ENCODE measurements around the gene ZNF638. TPM values are rescaled to one million over a fixed set of nuclear protein-coding genes. Genes with fewer than 3 reads are reported as not detected.

The ZNF638 gene
- total RNA-seq, 1 experiment from 2014 or later = 108 TPM

GRCh38 chr2:71460595-71461303 is 129.2 kb downstream of the ZNF638 start:
- Histone ChIP-seq H3K4me3 (replicated peaks in 1 of 2; ENCODE audit: low read depth in 1 of 2, low read length in 2 of 2) (no peak overlapping the region), H2AFZ (ENCODE audit: low read depth, low read length, poor library complexity, severe bottlenecking) (peak overlapping the region; percentile 46), H3K27me3 (ENCODE audit: insufficient read depth, low read length) (no peaks in the 10 kb centered on the region), H3K9me2 (ENCODE audit: insufficient read depth) (no peaks in the 10 kb centered on the region), H4K20me1 (ENCODE audit: insufficient read depth) (no peaks in the 10 kb centered on the region), H3K4me1 (ENCODE audit: control insufficient read depth in 1 of 2, insufficient read depth in 2 of 2, low read length in 2 of 2) (peaks cover 0 to 12% of the 10 kb centered on the region in 2 experiments; a peak in 1 of 4 replicates), H3K27ac (ENCODE audit: low read depth, low read length) (no peak overlapping the region), H3K9me3 (ENCODE audit: control insufficient read depth in 1 of 2, insufficient read depth in 1 of 2, low read depth in 1 of 2, low read length in 2 of 2) (no peaks in the 10 kb centered on the region), H3K4me2 (ENCODE audit: low read length) (no peak overlapping the region), H3K36me3 (ENCODE audit: control insufficient read depth in 1 of 2, insufficient read depth in 2 of 2, low read length in 2 of 2) (no peaks in the 10 kb centered on the region), H3K9ac (ENCODE audit: low read length) (no peak overlapping the region), H3K79me2 (ENCODE audit: insufficient read depth, low read length) (no peaks in the 10 kb centered on the region)
- peak; percentile 62 to 79 (median 78) for TF ChIP-seq CTCF (IDR thresholded peaks at IDR 0.05 in 2 of 3, conservative IDR thresholded peaks at IDR 0.05 in 1 of 3; ENCODE audit: borderline replicate concordance in 1 of 3, insufficient read depth in 1 of 3, low read depth in 2 of 3, low read length in 2 of 3)
- no peak for TF ChIP-seq CEBPB (IDR thresholded peaks at IDR 0.05; ENCODE audit: low read depth)
- no peak for TF ChIP-seq ZNF274 (IDR thresholded peaks at IDR 0.05; ENCODE audit: low read depth, low read length)
- no peak for TF ChIP-seq CBX3 (IDR thresholded peaks at IDR 0.05; ENCODE audit: low read depth)
- TF ChIP-seq ELF1 (IDR thresholded peaks at IDR 0.05; ENCODE audit: borderline replicate concordance, low read depth) = no peak
- peak; percentile 68 for TF ChIP-seq MAX (IDR thresholded peaks at IDR 0.05)
- TF ChIP-seq SP1 (IDR thresholded peaks at IDR 0.05; ENCODE audit: low read depth) = no peak
- no peak for TF ChIP-seq SIN3A (IDR thresholded peaks at IDR 0.05; ENCODE audit: low read depth)
- TF ChIP-seq YY1 (IDR thresholded peaks at IDR 0.05; ENCODE audit: extremely low read depth, insufficient replicate concordance, low read depth, low read length) = no peak
- no peak for TF ChIP-seq EZH2 (IDR thresholded peaks at IDR 0.05)
- no peak for TF ChIP-seq POLR2AphosphoS5 (IDR thresholded peaks at IDR 0.05; ENCODE audit: low read depth, low read length)
- TF ChIP-seq EZH2phosphoT487 (IDR thresholded peaks at IDR 0.05; ENCODE audit: borderline replicate concordance) = no peak
- TF ChIP-seq RAD21 (IDR thresholded peaks at IDR 0.05; ENCODE audit: low read depth) = peak; percentile 79
- TF ChIP-seq ATF3 (IDR thresholded peaks at IDR 0.05) = no peak
- TF ChIP-seq FOSL1 (IDR thresholded peaks at IDR 0.05; ENCODE audit: low read depth) = no peak
- TF ChIP-seq POLR2A (IDR thresholded peaks at IDR 0.05; ENCODE audit: borderline replicate concordance, extremely low read depth, insufficient read depth, insufficient read length) = no peak
- no peak for TF ChIP-seq REST (IDR thresholded peaks at IDR 0.05; ENCODE audit: low read depth)
- TF ChIP-seq TCF7L2 (IDR thresholded peaks at IDR 0.05; ENCODE audit: borderline replicate concordance, extremely low read depth, insufficient read depth, insufficient read length) = no peak
- ChIA-PET POLR2A (no interaction called here), RAD21 (ENCODE audit: low non-redundant PET in 1 of 2, low total read pairs in 2 of 2, uncharacterized antibody in 2 of 2, unreplicated experiment in 2 of 2) (interaction anchor here (1.1 to 2.6 kb wide), 5 partner anchors 16 to 235 kb away, joined by 3 to 23 read pairs (median 6); no protein-coding TSS in a partner anchor), CTCF (interaction anchor here (0.6 to 4.8 kb wide), 22 partner anchors 9 to 234 kb away, joined by 3 to 61 read pairs (median 3); partner anchors contain the start of gene PAIP2B)
- intact Hi-C loops (cut with micrococcal nuclease) = loop anchor here (1.0 kb wide), 1 partner anchor 50 kb away; no protein-coding TSS in a partner anchor
- BruUV-seq (replicated peaks) = no TSS peak
- DNase-seq (ENCODE audit: low read depth, low spot score) = peak; percentile 32
- peak; percentile 78 for ATAC-seq
